ENCODE data around the gene S100A13.
"Not testable (repeated sequence)": the region's sequence is repeated elsewhere in the genome, so short reads cannot be mapped to it uniquely, and the experiment has no call there.

S100A13 gene

DNA sequence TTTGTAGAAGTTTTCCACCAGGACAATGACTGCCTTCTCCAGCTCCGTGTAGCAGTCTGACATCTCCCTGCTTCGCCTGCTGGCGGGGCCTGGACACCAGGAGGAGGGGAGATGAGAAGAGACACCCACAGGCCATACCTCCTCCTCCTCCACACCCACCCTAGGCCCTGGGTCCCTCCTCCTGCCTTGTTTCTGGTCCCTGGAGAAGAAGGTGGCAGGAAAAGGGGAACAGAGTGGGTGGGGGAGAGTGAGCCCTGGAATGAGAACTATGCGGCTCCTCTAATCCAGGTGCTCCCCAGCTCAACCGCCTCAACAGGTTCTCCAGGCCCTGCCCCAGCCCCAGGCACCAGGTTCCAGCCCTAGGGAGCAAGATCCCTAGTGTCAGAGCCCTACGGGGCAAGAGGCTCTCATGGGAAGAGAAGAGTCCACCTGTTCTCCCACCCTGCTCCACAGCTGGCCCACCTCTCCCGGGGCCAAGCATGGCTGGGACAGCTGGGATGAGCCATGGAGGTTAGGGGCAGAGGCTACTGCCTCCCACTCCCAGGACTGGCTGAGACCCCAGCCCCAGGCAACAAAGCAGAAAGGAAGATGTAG lies 19.1 kb downstream of the S100A13 start:
- no peak for DNase-seq (ENCODE audit: low read depth, low spot score)

DNA sequence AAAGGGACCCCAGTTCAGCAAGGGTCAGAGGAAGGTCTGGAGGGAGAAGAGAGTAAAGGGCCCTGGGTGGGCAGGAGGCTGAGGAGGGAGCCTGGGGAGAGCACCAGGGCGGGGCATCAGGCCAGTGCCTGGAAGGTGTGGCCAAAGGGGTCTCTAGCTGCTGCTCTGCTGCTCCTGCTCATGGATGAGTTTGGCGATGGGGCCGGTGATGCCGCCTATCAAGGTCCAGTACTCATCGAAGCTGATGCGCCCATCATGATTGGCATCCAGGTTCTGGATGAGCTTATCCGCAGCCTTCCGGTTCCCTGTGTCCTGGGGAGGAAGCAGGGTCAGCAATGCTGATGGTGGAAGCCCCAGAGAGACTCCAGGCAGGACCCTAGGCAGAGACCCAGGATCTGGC lies 19.9 kb downstream of the S100A13 start:
- no peak for DNase-seq (ENCODE audit: low read depth, low spot score)

DNA sequence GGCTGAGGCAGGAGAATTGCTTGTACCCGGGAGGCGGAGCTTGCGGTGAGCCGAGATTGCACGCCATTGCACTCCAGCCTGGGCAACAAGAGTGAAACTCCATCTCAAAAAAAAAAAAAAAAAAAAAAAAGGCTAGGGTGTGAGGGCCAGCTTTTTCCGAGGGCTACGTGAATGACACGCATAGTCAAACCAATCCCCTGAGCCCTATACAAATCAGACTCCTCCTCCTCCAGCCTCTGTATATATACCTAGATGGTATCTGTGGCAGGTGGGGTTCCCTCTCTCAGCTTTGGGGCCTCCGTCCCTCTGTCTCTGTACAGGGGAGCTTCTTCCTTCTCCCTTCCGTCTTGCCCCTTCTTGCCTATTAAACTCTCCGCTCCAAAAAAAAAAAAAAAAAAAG lies 21.1 kb downstream of the S100A13 start:
- DNase-seq (ENCODE audit: low read depth, low spot score), result no peak

DNA sequence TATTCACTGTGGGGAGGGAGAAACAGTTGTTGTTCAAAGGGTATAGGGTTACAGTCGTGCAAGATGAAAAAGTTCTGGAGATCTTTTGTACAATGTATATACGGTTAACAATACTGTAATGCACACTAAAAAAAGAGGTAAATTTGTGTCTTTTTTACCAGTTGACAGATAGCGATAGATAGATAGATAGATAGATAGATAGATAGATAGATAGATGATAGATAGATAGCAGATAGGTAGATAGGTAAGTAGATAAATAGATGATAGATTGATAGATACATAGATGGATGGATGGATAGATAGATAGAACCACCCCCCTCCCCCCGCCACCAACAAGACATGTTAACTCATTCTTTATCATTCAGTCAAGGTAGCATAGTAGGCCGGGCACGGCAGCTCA lies 24.6 kb downstream of the S100A13 start:
- no peak for DNase-seq (ENCODE audit: low read depth, low spot score)

DNA sequence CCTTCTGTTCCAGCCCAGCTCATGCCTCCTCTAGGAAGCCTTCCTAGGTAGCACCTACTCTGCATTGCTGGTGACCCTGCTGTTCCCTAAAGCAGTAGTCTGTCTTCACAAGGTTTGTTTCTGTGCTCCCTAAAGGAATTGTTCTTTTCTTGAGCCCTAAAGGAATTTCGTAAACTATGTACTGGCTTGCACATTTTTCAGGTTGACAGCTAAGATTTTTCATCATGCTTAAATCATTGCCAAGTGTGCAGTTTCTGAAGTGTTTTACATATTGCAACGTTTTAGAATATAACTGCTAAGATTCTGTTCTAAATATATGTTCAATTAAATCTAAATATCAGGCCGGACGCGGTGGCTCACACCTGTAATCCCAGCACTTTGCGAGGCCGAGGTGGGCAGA lies 27.5 kb downstream of the S100A13 start:
- no peak for DNase-seq (ENCODE audit: low read depth, low spot score)

DNA sequence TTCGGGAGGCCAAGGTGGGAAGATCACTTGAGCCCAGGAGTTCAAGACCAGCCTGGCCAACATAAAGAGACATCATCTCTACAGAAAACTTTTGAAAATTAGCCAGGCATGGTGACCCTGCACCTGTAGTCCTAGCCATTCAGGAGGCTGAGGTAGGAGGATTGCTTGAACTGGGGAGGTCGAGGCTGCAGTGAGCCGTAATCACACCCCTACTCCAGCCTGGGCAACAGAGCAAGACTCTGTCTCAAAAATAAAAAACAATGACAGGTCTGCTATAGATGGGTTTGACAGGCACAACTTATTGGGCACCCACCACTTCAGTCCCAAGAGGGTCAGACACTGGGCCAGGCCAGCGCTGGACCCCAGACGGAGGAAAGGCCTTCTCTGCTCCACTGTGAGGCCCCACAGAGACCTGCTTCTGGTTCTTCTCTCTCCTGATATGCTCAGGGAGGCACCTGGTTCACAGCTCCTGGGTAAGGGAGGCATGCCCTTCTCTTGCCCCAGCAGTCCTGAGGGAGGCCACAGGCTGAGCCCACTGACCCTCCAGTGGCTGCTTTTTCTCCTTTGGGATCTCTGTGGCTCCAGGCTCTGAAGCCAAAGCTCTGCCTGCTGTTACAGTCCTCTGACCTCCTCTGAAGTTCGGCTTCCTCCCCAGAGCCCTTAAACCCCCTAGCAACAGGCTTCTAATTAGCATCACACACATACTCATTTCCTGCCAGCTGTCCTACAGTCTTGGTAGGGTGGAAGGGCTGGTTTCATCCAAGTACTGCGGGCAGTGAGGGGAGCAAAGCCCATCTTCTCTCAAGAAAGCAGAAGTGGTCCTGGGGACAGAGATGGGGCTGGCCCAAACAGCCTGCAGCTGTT lies 28.8 kb downstream of the S100A13 start:
- no peak for DNase-seq (ENCODE audit: low read depth, low spot score)

DNA sequence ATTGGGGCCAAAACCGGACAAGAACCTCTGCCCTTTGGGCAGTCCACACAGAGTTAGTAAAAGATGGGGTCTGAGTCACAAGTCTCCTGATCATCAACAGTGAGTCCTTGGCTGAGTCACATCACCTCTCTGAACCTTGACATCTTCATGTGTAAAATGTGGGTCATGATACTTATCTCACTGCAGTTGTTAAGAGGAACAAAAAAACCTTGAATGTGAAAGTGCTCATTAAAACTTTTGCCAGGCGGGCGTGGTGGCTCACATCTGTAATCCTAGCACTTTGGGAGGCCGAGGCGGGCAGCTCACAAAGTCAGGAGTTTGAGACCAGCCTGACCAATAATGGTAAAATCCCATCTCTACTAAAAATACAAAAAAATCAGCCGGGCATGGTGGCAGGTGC lies 30.1 kb downstream of the S100A13 start:
- DNase-seq (ENCODE audit: low read depth, low spot score), result no peak

DNA sequence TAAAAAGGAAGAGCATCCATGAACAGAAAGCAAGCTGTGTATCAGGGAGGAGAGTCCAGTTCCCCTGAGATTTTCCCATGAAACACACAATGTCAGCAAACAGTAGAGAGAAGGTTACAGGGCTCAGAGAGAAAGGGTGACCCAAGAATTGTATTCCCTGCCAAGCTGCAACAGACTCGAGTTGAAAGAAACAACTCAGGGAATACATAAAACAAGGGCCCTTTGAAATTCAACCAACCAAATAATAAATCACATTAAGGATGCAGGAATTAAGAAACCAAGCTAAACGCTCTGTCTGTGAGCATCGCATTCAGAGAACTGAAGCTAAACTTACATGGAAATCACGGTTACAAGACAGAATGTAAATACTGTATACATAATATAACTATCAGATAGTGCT lies 34.6 kb downstream of the S100A13 start:
- no peak for DNase-seq (ENCODE audit: low read depth, low spot score)

DNA sequence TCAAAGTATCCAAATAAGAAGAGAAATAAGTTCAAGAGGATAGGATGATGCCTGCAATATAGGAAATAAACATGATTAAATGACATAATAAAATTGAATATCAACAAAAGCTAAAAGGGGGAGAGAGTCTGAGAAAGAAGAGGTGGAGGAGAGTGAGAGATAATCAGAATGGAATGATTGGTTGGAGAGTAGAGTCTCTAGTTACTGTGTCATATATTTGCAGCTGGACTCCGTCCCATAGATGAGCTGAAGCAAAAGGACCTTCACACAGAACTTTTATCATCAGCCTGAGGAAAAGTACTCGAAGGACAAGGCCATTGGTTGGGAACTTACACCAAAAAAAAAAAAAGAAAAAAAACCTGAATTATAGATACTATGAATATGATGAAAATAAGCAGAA lies 38.8 kb downstream of the S100A13 start:
- no peak for DNase-seq (ENCODE audit: low read depth, low spot score)

DNA sequence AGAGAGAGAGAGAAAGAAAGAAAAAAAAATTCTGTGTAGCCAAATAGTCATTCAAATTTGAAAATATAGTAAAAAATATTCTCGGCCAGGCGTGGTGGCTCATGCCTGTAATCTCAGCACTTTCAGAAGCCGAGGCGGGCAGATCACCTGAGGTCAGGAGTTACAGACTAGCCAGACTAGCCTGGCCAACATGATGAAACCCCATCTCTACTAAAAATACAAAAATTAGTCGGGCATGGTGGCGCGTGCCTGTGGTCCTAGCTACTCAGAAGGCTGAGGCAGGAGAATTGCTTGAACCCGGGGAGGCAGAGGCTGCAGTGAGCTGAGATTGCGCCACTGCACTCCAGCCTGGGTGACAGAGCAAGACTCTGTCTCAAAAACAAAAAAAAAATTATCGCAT lies 39.3 kb downstream of the S100A13 start:
- DNase-seq (ENCODE audit: low read depth, low spot score), result not testable (repeated sequence)

DNA sequence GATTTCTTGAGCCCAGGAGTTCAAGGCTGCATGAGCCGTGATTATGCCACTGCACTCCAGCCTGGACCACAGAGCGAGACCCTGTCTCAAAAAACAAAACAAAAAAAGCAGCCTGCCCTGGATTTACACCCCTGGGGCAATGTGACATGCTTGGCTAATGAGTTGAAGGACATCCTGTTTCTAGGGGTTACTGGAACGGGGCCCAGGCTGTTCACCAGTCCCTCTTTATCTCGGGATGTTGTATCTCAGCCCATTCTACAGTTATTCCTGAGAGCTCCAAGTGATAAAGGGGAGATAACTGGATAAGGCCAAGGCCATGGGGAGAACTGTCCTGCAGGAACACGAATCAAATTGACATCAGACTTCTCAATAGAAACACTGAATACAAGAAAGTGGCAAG lies 40.0 kb downstream of the S100A13 start:
- no peak for DNase-seq (ENCODE audit: low read depth, low spot score)

DNA sequence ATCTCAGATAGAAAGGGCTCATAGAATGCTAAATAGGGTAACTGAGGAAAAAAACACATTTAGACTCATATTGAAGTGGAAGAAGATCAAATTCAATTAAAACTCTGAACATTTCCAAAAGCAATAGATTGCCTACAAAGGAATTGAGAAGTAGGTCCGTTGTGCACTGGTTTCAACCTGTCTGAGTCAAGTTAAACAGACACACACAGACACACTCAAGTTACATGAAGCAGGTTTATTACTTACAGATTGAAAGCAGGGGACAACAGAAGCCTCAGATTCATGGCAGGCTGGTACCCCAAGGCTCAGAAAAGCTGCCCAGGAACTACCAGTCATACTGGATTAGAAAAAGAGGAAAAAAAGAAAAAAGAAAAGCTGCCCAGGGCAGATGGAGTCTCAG lies 41.0 kb downstream of the S100A13 start:
- DNase-seq (ENCODE audit: low read depth, low spot score), result no peak

DNA sequence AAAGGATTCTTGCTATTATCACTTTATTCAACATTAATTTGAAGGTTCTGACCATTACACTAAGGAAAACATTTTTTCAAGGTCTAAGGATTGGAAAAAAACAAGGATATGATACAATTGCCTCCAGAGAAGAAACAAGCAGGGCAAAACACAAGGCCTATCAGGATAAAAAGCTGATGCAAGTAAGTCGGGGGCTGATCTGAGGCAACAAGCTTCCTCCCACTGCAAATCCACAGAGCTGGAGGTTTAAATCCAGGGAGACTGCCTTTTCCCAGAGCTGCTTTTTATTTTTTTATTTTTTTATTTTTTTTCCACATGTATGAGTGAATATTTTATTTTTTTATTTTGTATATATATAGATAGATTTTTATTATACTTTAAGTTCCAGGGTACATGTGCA lies 42.3 kb downstream of the S100A13 start:
- DNase-seq (ENCODE audit: low read depth, low spot score), result no peak

DNA sequence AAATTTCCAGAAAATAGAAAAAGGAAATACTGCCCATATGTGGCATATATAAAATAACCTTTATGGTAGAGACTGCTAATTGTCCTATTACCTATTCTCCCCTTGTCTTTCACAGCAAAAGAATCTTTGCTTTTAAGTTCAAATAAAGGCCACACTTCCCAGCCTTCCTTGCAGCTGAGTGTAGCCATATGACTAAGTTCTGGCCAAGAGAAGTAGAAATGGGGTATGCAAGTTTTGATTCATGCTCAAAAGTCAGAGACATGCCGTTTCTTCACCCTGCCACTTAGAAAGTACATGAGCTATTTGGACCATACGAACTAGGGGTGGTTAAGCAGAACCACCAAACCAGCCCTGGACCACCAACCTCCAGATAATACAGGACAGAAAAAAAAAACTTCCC lies 43.3 kb downstream of the S100A13 start:
- DNase-seq (ENCODE audit: low read depth, low spot score), result no peak

DNA sequence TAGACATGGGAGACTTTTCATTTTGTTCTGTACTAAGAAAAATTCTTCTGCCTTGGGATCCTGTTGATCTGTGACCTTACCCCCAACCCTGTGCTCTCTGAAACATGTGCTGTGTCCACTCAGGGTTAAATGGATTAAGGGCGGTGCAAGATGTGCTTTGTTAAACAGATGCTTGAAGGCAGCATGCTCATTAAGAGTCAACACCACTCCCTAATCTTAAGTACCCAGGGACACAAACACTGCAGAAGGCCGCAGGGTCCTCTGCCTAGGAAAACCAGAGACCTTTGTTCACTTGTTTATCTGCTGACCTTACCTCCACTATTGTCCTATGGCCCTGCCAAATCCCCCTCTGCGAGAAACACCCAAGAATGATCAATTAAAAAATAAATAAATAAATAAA lies 43.8 kb downstream of the S100A13 start:
- not testable (repeated sequence) for DNase-seq (ENCODE audit: low read depth, low spot score)

DNA sequence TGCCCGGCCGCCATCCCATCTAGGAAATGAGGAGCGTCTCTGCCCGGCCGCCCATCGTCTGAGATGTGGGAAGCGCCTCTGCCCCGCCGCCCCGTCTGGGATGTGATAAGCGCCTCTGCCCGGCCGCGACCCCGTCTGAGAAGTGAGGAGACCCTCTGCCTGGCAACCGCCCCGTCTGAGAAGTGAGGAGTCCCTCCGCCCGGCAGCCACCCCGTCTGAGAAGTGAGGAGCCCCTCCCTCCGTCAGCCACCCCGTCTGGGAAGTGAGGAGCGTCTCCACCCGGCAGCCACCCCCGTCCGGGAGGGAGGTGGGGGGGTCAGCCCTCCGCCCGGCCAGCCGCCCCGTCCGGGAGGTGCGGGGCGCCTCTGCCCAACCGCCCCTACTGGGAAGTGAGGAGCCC lies 44.5 kb downstream of the S100A13 start:
- not testable (repeated sequence) for DNase-seq (ENCODE audit: low read depth, low spot score)

DNA sequence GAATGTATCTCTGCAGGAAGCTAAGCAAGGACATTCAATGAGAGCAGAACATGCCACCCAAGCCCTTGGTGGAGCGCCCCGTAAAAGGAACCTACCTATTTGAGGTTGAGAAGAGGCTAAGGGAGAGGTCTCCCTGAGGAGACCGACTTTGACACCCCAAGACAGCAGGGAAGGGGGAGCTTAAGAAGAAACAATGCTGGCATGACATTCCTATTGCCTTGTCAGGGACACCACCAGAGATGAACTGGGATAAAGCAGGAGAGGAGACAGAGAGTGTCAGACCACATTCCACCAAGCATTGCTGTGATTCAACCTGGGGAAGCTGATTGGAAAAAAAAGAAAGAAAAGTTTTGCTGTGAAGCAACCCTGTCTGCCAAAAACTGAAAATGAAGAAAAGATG lies 48.4 kb downstream of the S100A13 start:
- DNase-seq (ENCODE audit: low read depth, low spot score), result no peak

DNA sequence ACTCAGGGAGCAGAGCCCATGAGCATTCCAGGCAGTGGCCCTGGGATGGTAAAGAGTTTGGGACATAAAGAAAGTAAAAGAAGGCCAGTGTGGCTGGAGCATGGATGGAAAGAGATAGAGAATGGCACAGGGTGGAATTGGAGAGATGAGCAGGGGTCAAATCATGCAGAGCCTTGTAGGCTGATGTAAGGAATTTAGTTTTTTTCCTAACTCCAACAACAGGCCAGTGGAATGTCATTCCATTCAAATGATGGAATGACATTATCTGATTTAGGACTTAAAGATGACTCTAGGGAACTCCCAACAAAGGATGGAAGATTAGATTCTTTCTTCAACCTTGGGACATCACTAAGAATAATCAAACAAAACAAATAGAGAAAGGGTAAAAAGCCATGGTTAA lies 48.8 kb downstream of the S100A13 start:
- no peak for DNase-seq (ENCODE audit: low read depth, low spot score)

DNA sequence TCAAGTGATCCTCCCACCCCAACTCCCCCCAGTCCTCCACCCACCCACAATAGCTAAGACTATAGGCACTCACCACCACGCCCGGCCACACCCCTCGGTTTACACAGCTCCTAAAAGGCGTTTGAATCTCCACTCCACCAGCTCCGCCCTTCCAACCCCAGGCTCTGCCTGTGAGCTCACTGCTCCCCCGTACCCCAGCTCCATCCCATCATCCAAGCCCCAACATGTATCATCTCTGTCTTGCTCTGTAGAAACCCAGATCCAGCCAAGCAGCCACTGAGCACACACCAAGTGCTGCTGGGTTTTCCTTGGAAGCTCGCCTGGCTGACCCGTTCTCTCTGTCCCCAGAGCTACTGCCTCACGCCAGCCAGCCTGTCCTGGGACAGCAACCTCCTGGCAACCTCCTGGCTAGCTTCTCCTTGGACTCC lies 49.7 kb downstream of the S100A13 start:
- no peak for DNase-seq (ENCODE audit: low read depth, low spot score)

DNA sequence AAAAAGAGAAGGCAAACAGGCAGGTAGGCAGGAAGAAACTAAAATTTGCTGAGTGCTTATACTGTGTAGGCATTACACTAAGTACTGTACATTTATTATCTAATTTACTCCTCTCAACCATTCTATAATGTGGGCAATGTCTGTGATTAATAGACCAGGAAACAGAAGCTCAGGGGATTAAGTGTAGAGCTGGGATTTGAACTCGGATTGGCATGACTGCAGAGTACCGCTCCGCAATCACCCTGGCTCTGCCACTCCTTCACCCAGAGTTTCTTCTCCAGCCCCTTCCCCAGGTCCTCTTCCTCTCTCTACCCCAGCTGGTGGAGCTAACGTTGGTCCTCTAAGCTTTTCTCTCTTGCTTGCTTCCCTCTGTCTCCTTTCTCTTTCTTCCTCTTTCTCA lies 50.2 kb downstream of the S100A13 start:
- DNase-seq (ENCODE audit: low read depth, low spot score), result no peak

DNA sequence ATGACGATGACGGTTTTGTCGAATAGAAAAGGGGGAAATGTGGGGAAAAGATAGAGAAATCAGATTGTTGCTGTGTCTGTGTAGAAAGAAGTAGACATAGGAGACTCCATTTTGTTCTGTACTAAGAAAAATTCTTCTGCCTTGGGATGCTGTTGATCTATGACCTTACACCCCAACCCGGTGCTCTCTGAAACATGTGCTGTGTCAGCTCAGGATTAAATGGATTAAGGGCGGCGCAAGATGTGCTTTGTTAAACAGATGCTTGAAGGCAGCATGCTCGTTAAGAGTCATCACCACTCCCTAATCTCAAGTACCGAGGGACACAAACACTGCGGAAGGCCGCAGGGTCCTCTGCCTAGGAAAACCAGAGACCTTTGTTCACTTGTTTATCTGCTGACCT lies 51.8 kb downstream of the S100A13 start:
- not testable (repeated sequence) for DNase-seq (ENCODE audit: low read depth, low spot score)

DNA sequence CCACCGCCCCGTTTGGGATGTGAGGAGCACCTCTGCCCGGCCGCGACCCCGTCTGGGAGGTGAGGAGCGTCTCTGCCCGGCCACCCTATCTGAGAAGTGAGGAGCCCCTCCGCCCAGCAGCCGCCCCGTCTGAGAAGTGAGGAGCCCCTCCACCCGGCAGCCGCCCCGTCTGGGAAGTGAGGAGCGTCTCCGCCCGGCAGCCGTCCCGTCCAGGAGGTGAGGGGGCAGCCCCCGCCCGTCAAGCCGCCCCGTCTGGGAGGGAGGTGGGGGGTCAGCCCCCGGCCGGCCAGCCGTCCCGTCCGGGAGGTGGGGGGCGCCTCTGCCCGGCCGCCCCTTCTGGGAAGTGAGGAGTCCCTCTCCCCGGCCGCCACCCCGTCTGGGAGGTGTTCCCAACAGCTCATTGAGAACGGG lies 52.2 kb downstream of the S100A13 start:
- not testable (repeated sequence) for DNase-seq (ENCODE audit: low read depth, low spot score)

DNA sequence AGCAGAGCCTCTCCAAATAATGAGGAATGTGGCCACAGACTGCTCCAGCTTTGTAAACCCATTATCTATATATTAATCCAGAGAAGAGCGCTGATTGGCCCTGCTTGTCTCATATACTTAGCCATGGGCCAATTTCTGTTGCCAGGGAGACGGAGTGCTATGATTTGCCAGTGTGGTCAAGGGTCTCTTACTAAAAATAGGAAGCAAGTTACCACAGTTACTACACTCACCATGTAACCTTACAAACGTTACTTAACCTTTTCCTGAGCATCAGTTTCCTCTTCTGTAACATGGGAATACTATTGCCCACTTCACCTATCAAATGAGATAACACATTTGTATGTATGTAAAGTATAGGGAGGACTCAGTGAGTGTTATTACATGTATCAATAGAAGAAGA lies 54.0 kb downstream of the S100A13 start:
- DNase-seq (ENCODE audit: low read depth, low spot score), result no peak
